ENCODE measurements around the gene ABCC3. TPM values are rescaled to one million over a fixed set of nuclear protein-coding genes. Genes with fewer than 3 reads are reported as not detected.

The ABCC3 gene
- total RNA-seq, 3 donors from 2014 or later (not counting 1 experiment from before 2014, with no cell fraction given), result 1.6 to 13.2 (median 5.9) TPM

DNA sequence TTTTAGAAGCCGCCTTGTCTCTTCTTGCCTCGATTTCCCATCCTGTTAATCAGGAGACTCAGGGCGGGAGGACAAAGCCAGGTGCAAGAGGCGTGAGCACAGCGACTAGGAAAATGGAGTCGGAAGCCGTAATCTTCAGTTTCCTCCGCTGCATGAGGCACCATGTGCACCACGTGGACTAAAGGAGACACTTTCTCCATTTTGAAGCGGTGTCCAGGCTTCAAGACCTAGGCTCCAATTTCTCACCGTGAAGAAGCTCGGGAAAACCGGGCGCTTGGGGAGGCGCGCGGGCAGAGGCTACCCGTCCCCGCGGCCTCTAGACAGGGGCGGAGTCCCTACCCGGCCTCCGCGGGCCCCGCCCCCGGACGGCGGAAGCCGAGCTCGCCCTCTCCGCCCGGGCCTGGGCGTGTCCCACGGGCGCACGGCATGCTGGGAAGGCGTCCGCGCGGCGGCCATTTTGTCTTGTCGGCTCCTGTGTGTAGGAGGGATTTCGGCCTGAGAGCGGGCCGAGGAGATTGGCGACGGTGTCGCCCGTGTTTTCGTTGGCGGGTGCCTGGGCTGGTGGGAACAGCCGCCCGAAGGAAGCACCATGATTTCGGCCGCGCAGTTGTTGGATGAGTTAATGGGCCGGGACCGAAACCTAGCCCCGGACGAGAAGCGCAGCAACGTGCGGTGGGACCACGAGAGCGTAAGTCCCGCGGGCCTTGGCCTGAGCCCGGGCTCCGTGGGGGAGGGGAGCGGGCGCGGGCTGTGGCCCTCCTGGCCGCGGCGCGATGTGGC, 84.7 kb downstream of the ABCC3 start, which contains the start of gene LUC7L3:
Gene LUC7L3, plus strand, starts transcription at position 460 of the 780 bp plus-strand sequence. Its CDS starts 130 bp downstream, at position 590.
- H3K27me3 ChIP-seq (ENCODE audit: control insufficient read depth, insufficient read depth, low read length), result no peaks in the 10 kb centered on the region
- intact Hi-C loops (cut with micrococcal nuclease), result loop anchor here (1.0 kb wide), 2 partner anchors 12 to 434 kb away; partner anchors contain the start of genes ANKRD40 and NME1
- H3K4me3 ChIP-seq (ENCODE audit: low read length), result peak within 1 kb of the TSS; percentile 80
- H3K36me3 ChIP-seq (ENCODE audit: control insufficient read depth, insufficient read depth, low read length), result no peaks in the 10 kb centered on the region
- ATAC-seq, result peak; percentile 93 to 99 (median 95)
- no peaks in the 10 kb centered on the region for H3K27me3 Mint-ChIP-seq (ENCODE audit: low read depth in 2 of 2)
- no peaks in the 10 kb centered on the region for H3K9me3 ChIP-seq (ENCODE audit: control insufficient read depth, insufficient read depth, low read length)
- H3K4me3 Mint-ChIP-seq, result peak within 1 kb of the TSS; percentile 99
- no peaks in the 10 kb centered on the region for H3K36me3 Mint-ChIP-seq
- H3K4me1 ChIP-seq (ENCODE audit: control insufficient read depth, insufficient read depth, low read length), result peaks cover 23% of the 10 kb centered on the region
- H3K9me3 Mint-ChIP-seq, result no peaks in the 10 kb centered on the region
- TF ChIP-seq, protein P1, sequence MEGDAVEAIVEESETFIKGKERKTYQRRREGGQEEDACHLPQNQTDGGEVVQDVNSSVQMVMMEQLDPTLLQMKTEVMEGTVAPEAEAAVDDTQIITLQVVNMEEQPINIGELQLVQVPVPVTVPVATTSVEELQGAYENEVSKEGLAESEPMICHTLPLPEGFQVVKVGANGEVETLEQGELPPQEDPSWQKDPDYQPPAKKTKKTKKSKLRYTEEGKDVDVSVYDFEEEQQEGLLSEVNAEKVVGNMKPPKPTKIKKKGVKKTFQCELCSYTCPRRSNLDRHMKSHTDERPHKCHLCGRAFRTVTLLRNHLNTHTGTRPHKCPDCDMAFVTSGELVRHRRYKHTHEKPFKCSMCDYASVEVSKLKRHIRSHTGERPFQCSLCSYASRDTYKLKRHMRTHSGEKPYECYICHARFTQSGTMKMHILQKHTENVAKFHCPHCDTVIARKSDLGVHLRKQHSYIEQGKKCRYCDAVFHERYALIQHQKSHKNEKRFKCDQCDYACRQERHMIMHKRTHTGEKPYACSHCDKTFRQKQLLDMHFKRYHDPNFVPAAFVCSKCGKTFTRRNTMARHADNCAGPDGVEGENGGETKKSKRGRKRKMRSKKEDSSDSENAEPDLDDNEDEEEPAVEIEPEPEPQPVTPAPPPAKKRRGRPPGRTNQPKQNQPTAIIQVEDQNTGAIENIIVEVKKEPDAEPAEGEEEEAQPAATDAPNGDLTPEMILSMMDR (IDR thresholded peaks at IDR 0.05), result no peak
- under 1% methylated on average over 76 of the region's 76 CpGs for WGBS (ENCODE audit: insufficient coverage)
- DNase-seq, result peak; percentile 95 to 96
- peaks cover 33% of the 10 kb centered on the region in 2 donors for H3K4me1 Mint-ChIP-seq
- peak within 1 kb of the TSS; percentile 96 for H3K27ac ChIP-seq (ENCODE audit: low read length)
- H3K27ac Mint-ChIP-seq, result peak within 1 kb of the TSS; percentile 95 to 98

DNA sequence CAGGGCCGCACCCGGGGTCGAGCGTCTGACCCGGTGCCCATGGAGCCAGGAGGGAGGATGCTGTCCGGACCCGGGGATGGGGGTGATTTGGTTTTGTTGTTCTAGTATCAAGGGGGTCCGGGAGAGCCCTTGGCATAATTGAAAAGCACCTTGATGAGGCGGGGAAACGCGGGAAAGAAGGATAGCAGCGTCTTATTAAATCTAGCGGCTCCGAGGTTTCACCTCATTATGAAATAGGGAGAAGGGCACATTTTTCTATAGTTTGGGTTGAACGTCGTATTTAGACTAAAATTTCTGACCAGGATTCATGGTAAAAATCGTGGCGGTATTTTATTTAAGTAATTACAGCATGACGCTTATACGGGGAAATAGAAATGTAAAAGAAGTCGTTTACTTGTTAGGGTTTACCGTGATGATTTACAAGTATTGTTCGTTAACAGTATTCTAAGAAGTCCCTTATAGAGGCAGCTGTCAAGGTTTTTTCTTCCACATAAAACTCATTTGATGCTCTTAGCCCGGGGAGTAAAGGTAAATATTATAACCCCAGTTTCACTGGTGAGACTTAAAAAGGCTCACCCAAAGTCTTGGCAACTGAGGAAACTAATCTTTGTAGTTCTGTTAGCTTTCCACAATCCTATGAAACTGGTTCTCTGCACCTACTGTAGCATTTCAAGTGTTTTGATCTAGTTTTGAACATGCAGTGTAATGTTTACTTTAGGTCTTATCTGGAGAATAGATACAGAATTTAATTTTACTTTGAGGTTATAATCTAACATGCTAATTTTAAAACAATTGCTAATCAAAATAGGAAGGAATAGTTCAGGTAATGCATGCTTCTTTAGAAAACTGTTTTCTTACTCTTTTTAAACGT, 85.5 kb downstream of the ABCC3 start:
- TF ChIP-seq, protein P1 (IDR thresholded peaks at IDR 0.05), result no peak
- intact Hi-C loops (cut with micrococcal nuclease), result loop anchor here (1.0 kb wide), 2 partner anchors 13 to 433 kb away; partner anchors contain the start of genes ANKRD40 and NME1
- Histone ChIP-seq H3K4me1 (ENCODE audit: control insufficient read depth, insufficient read depth, low read length) (peaks cover 27% of the 10 kb centered on the region), H3K4me3 (ENCODE audit: low read length) (peak overlapping the region; percentile 80), H3K9me3 (ENCODE audit: control insufficient read depth, insufficient read depth, low read length) (no peaks in the 10 kb centered on the region), H3K36me3 (ENCODE audit: control insufficient read depth, insufficient read depth, low read length) (no peaks in the 10 kb centered on the region), H3K27me3 (ENCODE audit: control insufficient read depth, insufficient read depth, low read length) (no peaks in the 10 kb centered on the region), H3K27ac (ENCODE audit: low read length) (peak overlapping the region; percentile 96)
- Mint-ChIP-seq H3K27me3 (ENCODE audit: low read depth in 2 of 2) (no peaks in the 10 kb centered on the region), H3K9me3 (no peaks in the 10 kb centered on the region), H3K4me1 (peaks cover 33% of the 10 kb centered on the region in 2 donors), H3K27ac (peak overlapping the region; percentile 95 to 98), H3K36me3 (no peaks in the 10 kb centered on the region), H3K4me3 (peak overlapping the region; percentile 99)
- peak in 1 of 2 donors; percentile 16 for DNase-seq
- under 1% methylated on average over 22 of the region's 25 CpGs for WGBS (ENCODE audit: insufficient coverage)
- no peak for ATAC-seq

DNA sequence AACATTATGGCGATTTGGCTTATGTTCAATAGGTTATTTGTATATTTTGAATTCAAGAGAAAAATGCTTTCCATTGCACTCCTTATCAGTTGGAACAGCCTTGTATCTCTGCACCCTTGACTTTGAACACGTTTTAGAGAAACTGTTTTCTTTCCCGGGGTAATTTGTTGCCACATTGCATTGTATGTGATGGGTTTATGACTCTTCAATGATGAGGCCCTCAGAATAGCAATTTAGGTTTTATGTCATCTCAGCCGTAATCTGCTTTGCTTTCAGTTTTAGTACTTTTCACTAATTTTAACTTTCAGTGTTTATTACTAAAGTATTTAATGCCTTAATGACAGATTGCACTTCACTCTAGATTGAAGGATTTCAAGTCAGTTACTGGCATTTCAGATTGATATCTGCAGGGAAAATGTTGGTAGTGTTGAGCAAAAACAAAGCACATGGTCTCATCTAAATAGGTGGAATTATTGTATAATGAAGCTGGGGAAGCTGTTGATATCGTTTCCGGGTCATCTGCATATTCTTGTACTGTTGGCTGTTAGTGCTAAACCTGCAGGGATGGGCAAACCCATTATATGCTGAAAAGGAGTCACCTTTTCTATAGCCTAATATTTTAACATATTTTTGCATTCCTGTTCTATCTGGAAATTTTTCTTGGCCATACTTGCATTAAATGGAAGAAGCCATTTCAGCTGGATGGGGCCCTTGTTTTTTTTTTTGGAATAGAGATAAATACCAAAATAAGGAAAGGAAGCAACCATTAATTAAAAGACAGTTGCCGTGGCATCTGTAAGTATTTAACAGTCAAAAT, 86.7 kb downstream of the ABCC3 start:
- no peak for ATAC-seq

More for the DNA sequence above, 86.7 kb downstream of the ABCC3 start:
- no peaks in the 10 kb centered on the region for H3K9me3 ChIP-seq (ENCODE audit: control insufficient read depth, insufficient read depth, low read length)
- intact Hi-C loops (cut with micrococcal nuclease), result no loop called here
- 0% methylated on average over 5 of the region's 7 CpGs for WGBS (ENCODE audit: insufficient coverage)
- Mint-ChIP-seq H3K9me3 (no peaks in the 10 kb centered on the region), H3K27ac (peak overlapping the region; percentile 95 to 98), H3K4me1 (peaks cover 39 to 40% of the 10 kb centered on the region in 2 donors), H3K36me3 (no peaks in the 10 kb centered on the region), H3K27me3 (ENCODE audit: low read depth in 2 of 2) (no peaks in the 10 kb centered on the region), H3K4me3 (peak overlapping the region; percentile 99)
- peak overlapping the region; percentile 68 for H3K27ac ChIP-seq (ENCODE audit: low read length)
- no peaks in the 10 kb centered on the region for H3K27me3 ChIP-seq (ENCODE audit: control insufficient read depth, insufficient read depth, low read length)
- H3K36me3 ChIP-seq (ENCODE audit: control insufficient read depth, insufficient read depth, low read length), result no peaks in the 10 kb centered on the region
- TF ChIP-seq, protein P1 (IDR thresholded peaks at IDR 0.05), result no peak
- DNase-seq, result peak in 1 of 2 donors; percentile 61
- peak overlapping the region; percentile 80 for H3K4me3 ChIP-seq (ENCODE audit: low read length)
- peaks cover 27% of the 10 kb centered on the region for H3K4me1 ChIP-seq (ENCODE audit: control insufficient read depth, insufficient read depth, low read length)
